Mesothelial cell of epicardium (in vitro differentiated cells): ENCODE measurements around the gene ENDOD1. TPM values are rescaled to one million over a fixed set of nuclear protein-coding genes. Genes with fewer than 3 reads are reported as not detected.

Experiments
- DNase-seq, 2 experiments: peaks; one replicate each; pipeline ENCODE4 v3.0.0; 2021; ENCODE audit warnings: low spot score in 2 of 2; ENCODE audit not compliant: unreplicated experiment in 2 of 2
- H3K27ac Mint-ChIP-seq: 2 replicates; pipeline ENCODE4 v1.8.0; 2021; ENCODE audit warnings: mixed read lengths
- H3K27me3 Mint-ChIP-seq: 2 replicates; pipeline ENCODE4 v1.8.0; 2021; ENCODE audit warnings: low read depth, mixed read lengths
- H3K36me3 Mint-ChIP-seq: 2 replicates; pipeline ENCODE4 v1.8.0; 2021; ENCODE audit warnings: mixed read lengths
- H3K4me1 Mint-ChIP-seq: 2 replicates; pipeline ENCODE4 v1.8.0; 2021; ENCODE audit warnings: mixed read lengths
- H3K4me3 Mint-ChIP-seq: 2 replicates; pipeline ENCODE4 v1.8.0; 2021; ENCODE audit warnings: mild to moderate bottlenecking, moderate library complexity, mixed read lengths
- H3K9me3 Mint-ChIP-seq: 2 replicates; pipeline ENCODE4 v1.8.0; 2021; ENCODE audit warnings: mixed read lengths
- total RNA-seq: library from RNA; stranded (reverse); gene quantifications from 3 replicates; pipeline ENCODE4 v1.2.1, GENCODE V29; 2021
- TF ChIP-seq, protein P1 (sequence below): fragments of 200-600 bp; sonication (generic); IDR thresholded peaks from one replicate; pipeline ENCODE4 v1.5.0; 2021; ENCODE audit warnings: antibody characterized with exemption; ENCODE audit not compliant: unreplicated experiment

The ENDOD1 gene
- total RNA-seq, 1 donor from 2014 or later, result 7.6 TPM

DNA sequence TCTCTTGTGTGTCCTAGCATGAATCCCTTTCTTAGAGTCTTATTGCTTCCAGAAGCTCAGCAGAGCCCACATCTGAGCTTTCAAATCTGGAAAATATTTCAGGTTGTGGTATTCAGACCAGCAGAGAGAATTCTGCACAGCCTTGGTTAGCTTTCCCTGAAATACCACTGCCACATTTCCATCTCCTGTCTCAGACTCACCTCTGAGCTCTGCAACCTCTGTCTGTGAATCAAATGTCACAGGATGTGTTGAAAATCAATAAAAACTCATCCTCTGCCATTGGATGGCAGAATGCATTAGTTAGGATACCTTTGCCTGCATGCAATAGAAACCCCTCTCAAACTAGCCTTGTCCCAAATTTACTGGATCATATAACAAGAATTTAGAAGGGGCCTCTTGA, 47.7 kb downstream of the ENDOD1 start:
- TF ChIP-seq, protein P1, sequence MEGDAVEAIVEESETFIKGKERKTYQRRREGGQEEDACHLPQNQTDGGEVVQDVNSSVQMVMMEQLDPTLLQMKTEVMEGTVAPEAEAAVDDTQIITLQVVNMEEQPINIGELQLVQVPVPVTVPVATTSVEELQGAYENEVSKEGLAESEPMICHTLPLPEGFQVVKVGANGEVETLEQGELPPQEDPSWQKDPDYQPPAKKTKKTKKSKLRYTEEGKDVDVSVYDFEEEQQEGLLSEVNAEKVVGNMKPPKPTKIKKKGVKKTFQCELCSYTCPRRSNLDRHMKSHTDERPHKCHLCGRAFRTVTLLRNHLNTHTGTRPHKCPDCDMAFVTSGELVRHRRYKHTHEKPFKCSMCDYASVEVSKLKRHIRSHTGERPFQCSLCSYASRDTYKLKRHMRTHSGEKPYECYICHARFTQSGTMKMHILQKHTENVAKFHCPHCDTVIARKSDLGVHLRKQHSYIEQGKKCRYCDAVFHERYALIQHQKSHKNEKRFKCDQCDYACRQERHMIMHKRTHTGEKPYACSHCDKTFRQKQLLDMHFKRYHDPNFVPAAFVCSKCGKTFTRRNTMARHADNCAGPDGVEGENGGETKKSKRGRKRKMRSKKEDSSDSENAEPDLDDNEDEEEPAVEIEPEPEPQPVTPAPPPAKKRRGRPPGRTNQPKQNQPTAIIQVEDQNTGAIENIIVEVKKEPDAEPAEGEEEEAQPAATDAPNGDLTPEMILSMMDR, result no peak
- H3K4me3 Mint-ChIP-seq, result no peak overlapping the region
- no peaks in the 10 kb centered on the region for H3K36me3 Mint-ChIP-seq
- no peaks in the 10 kb centered on the region for H3K27me3 Mint-ChIP-seq
- H3K27ac Mint-ChIP-seq, result no peak overlapping the region
- H3K9me3 Mint-ChIP-seq, result no peaks in the 10 kb centered on the region
- no peak for DNase-seq
- H3K4me1 Mint-ChIP-seq, result peaks cover 33% of the 10 kb centered on the region

DNA sequence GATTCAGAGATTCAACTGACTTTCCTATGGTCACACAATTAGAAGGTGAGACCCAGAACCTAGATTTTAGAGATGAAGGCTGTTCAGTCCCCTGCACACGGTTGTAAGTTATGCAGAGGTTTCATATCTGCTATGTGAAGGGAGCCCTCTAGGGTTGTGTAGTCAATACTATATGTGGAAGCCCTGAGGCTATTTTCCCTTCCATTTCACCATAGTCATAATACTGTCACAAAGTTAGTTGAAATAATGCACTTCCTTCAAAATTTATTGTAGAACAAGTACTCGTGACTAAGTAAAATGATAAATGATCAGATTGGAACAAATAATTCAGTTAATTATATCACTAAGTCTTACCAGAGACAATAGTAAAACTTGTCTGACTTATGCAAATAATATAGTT, 48.8 kb downstream of the ENDOD1 start:
- TF ChIP-seq, protein P1, result no peak
- H3K36me3 Mint-ChIP-seq, result no peaks in the 10 kb centered on the region
- H3K4me1 Mint-ChIP-seq, result peaks cover 33% of the 10 kb centered on the region
- H3K27me3 Mint-ChIP-seq, result no peaks in the 10 kb centered on the region
- H3K9me3 Mint-ChIP-seq, result no peaks in the 10 kb centered on the region
- DNase-seq, result no peak
- no peak overlapping the region for H3K4me3 Mint-ChIP-seq
- H3K27ac Mint-ChIP-seq, result no peak overlapping the region

DNA sequence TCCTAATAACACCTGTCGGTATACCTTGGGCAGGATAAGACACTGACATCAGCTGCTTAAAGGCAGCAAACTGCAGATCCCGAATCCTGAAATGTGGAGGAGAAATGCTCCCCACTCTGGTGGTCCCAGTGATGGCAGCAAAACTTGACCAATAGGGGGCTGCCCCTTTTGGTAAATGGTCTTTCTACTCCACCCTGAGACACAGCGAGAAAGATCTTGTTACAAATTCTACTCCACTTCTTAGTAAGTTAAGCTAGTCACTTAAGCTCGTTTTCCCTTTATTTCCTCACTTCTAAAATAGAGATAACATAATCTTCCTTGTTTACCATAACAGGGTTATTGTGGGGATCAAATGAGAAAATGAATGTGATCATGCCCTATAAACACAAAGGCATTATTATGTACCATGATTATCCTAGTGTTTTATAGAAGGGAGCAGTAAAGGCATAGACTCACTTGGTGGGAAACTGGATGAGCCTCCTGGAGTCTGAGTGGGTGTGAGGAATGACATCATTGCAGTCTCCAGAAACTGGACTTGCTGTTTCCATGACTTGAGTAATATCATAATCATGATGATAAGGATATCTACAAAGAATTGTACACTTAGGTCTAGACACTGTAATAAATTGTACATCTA, 50.9 kb downstream of the ENDOD1 start:
- no peaks in the 10 kb centered on the region for H3K36me3 Mint-ChIP-seq
- H3K4me1 Mint-ChIP-seq, result peaks cover 21% of the 10 kb centered on the region
- H3K9me3 Mint-ChIP-seq, result no peaks in the 10 kb centered on the region
- H3K27me3 Mint-ChIP-seq, result no peaks in the 10 kb centered on the region
- no peak for DNase-seq
- no peak overlapping the region for H3K27ac Mint-ChIP-seq
- TF ChIP-seq, protein P1, result no peak
- H3K4me3 Mint-ChIP-seq, result no peak overlapping the region

DNA sequence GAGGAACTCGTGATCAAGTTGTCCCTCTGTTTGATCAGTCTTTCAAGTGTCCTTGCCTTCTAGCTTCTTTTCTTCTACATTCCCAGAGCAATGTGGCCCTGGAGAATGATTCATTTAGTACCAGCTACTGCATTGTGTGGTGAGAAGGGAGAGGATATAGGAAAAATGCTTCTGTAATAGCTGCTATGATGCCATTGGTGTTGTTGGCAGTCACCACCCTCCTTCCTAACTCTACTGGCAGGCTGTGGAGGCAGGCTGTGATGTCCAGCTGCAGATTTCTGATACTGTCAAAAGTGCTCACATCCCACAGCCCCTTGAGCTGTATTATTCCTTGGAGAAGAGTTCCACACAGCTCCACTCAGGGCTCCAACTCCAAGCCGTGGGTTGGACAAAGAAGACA, 52.8 kb downstream of the ENDOD1 start:
- Mint-ChIP-seq H3K36me3 (no peaks in the 10 kb centered on the region), H3K4me1 (peaks cover 30% of the 10 kb centered on the region), H3K27me3 (no peaks in the 10 kb centered on the region), H3K27ac (no peak overlapping the region), H3K4me3 (no peak overlapping the region), H3K9me3 (no peaks in the 10 kb centered on the region)
- TF ChIP-seq, protein P1, result no peak
- no peak for DNase-seq

DNA sequence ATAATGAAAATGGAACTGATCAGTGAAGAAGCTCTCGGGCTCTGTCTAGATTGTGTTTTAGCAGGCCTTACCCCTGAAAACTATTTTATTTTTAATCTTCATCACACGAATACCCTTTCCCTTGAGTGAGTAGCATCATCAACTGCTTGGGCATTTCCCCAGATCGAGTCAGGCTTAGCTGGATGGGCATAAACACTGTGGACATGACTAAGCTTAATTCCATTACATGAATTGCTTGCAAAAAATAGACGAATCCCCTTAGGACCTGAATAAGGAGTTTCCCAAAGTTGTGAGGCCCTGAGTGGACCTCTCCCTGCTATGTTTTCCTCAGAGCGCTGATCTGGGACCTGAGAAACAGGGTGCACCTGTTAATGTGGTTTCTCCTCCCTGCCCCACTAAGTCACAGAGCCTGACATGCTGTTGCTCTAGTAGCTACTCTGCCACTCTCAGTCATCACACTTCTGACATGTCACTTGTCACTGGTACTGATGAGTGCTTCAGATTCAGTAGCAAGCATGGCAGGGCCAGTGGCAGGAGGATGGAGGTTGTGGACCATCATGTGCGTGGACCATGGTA, 53.5 kb downstream of the ENDOD1 start:
- no peaks in the 10 kb centered on the region for H3K27me3 Mint-ChIP-seq

More for the DNA sequence above, 53.5 kb downstream of the ENDOD1 start:
- no peak for DNase-seq
- no peak overlapping the region for H3K27ac Mint-ChIP-seq
- H3K4me1 Mint-ChIP-seq, result peaks cover 31% of the 10 kb centered on the region
- TF ChIP-seq, protein P1, result no peak
- H3K4me3 Mint-ChIP-seq, result no peak overlapping the region
- H3K9me3 Mint-ChIP-seq, result no peaks in the 10 kb centered on the region
- no peaks in the 10 kb centered on the region for H3K36me3 Mint-ChIP-seq
